HG03139 (cell line): ENCODE measurements around the gene POLR1D.

ENCODE experiments used
- ATAC-seq: cut with Tn5 transposase; IDR thresholded peaks from one replicate; pipeline ENCODE4 v1.9.1; 2021; ENCODE audit not compliant: unreplicated experiment

Gene POLR1D

GRCh38 chr13:27670861-27671260 is 49.2 kb downstream of the POLR1D start:
- no peak for ATAC-seq

GRCh38 chr13:27672025-27672424 is 50.3 kb downstream of the POLR1D start:
- no peak for ATAC-seq
